Astrocyte of the spinal cord (primary cell): Measurements from ENCODE around the gene LUC7L3.

Experiments
- DNase-seq: peaks from one replicate; pipeline ENCODE4 v3.0.0; 2011; ENCODE audit warnings: low read depth, low spot score
- H3K4me3 ChIP-seq: 2 replicates; pipeline ENCODE4 v1.5.1; 2011; ENCODE audit warnings: low read depth, mild to moderate bottlenecking, low read length, moderate library complexity
- CTCF ChIP-seq: IDR thresholded peaks from 2 replicates; pipeline ENCODE4 v1.5.1; 2012; ENCODE audit warnings: low read depth, mild to moderate bottlenecking, low read length, inconsistent platforms
- in situ Hi-C: cut with HindIII; loops from 2 replicates; pipeline ENCODE4 v1.10.0; 2017; ENCODE audit warnings: low sequenced_read_pairs

LUC7L3 gene

DNA sequence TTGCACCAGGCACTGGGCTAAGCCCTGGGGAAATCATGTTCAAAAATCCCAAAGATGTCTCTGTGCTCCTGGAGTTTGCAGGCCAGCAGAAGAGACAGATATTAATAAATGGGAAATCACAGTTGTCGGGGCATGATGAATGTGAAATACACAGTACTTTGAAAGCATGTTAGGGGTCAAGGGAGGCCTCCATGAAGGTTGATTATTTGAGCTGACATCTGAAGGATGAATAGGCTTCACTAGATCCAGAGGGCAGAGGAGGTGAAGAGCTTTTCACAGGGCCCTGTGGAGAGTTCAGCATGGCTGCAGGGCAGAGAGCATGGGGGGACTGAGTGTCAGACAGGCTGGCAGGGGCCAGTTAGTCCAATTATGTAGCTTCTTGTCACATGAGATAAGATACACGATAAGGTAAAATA lies 45.3 kb downstream of the LUC7L3 start:
- H3K4me3 ChIP-seq = no peak overlapping the region
- no peak for DNase-seq
- TF ChIP-seq CTCF = no peak
- in situ Hi-C loops = no loop called here

GRCh38 chr17:50765454-50766221 lies 46.2 kb downstream of the LUC7L3 start:
- DNase-seq = no peak
- in situ Hi-C loops = no loop called here
- TF ChIP-seq CTCF = no peak
- H3K4me3 ChIP-seq = no peak overlapping the region

DNA sequence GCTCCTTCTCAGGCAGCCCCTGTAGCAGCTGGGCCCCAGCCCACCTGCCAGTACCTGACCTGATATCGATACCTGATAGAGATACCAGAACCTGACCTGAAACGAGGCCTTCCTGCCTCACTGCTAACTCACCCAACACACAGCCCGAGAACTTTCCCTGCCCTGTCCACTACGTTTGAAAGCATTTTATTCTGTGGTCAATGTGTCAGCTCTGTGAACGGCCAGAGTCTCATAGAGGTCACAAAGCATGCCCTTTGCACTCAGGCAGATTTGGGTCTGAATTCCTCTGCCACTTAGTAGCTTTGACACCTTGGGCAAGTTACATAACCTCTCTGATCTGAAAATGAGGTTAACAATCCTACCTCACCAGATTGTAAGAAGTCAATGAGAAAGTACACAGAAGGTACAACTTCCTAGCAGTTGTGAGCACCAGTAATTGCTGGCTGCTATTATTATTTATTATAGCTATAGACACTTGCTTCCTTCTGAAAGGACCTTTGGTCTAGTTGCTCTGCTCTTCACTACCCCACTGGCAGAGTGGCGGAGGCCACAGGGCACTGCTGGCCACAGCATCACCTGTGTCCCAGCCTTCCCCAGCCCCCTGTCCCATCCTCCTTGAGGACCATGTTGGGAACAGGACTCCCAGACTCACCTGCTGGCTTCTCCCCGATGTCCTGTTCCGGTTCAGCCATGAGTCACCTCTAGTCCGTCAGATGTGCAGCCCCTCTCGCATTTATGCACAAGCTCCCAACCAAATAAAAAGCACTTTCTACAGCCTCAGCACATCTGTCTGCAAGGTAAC lies 47.0 kb downstream of the LUC7L3 start:
- no peak for DNase-seq
- in situ Hi-C loops = no loop called here
- TF ChIP-seq CTCF = no peak

GRCh38 chr17:50767030-50767429 lies 47.6 kb downstream of the LUC7L3 start:
- TF ChIP-seq CTCF = no peak
- no peak for DNase-seq
- no peak overlapping the region for H3K4me3 ChIP-seq
- in situ Hi-C loops = no loop called here

More for the DNA sequence above, 47.0 kb downstream of the LUC7L3 start:
- no peak overlapping the region for H3K4me3 ChIP-seq

- no peak within 1 kb of the TSS for H3K4me3 ChIP-seq
- DNase-seq = no peak
- in situ Hi-C loops = no loop called here
- TF ChIP-seq CTCF = no peak
Measured at GRCh38 chr17:50767446-50767845, 48.0 kb downstream of the LUC7L3 start, which contains the start of gene ANKRD40CL. TSS of gene ANKRD40CL (minus strand) at chr17:50767518. CDS start at chr17:50766913, 605 bp downstream.

DNA sequence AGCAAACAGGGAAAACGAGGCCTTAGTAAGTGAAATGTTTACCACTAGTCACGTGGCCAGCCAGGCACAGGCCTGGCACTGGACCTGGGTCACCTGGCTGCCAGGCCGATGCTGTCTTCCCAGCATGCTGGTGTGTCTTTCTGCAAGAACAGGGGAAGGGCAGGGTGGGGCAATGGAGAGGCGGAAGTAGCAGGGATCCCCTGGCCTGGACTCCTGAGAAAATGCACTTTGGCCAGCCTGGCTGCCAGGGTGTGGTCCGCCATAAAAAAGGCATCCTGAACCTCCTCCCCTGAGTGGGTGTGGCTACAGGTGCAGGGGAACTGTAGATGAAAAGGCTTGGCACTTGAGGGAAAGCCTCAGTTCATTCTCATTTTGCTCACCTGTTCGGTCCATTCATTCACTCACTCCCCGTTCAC lies 49.0 kb downstream of the LUC7L3 start:
- in situ Hi-C loops = no loop called here
- H3K4me3 ChIP-seq = no peak overlapping the region
- no peak for TF ChIP-seq CTCF
- DNase-seq = no peak
